GM21447 (cell line): ENCODE data around the gene PLCL2.
"Not testable (repeated sequence)": the region's sequence is repeated elsewhere in the genome, so short reads cannot be mapped to it uniquely, and the experiment has no call there.

Experiments used
- ATAC-seq: cut with Tn5 transposase; IDR thresholded peaks from one replicate; pipeline ENCODE4 v1.9.1; 2021; ENCODE audit not compliant: unreplicated experiment

The PLCL2 gene

GRCh38 chr3:17110660-17111396, 226.1 kb downstream of the PLCL2 start:
- no peak for ATAC-seq

DNA sequence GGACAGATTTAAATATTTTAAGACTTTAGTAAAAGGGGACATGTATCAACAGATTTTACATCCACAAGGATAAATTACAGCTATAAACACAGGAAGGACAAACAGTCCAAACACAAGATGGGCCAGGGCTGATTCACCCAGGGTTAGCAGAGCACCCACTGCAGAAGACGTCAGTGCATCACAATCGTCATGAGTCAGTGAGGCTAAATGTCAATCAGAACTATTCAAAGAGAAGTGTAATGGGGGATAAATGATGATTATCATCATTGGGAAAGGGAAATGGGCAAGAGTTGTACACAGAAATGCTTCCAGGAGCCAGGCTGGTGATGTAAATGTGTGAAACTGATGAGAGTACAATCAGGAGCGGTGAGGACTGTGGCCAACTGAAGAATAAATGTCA, 226.8 kb downstream of the PLCL2 start:
- no peak for ATAC-seq

- ATAC-seq, result no peak
Measured at GRCh38 chr3:17115186-17115585, 230.4 kb downstream of the PLCL2 start.

DNA sequence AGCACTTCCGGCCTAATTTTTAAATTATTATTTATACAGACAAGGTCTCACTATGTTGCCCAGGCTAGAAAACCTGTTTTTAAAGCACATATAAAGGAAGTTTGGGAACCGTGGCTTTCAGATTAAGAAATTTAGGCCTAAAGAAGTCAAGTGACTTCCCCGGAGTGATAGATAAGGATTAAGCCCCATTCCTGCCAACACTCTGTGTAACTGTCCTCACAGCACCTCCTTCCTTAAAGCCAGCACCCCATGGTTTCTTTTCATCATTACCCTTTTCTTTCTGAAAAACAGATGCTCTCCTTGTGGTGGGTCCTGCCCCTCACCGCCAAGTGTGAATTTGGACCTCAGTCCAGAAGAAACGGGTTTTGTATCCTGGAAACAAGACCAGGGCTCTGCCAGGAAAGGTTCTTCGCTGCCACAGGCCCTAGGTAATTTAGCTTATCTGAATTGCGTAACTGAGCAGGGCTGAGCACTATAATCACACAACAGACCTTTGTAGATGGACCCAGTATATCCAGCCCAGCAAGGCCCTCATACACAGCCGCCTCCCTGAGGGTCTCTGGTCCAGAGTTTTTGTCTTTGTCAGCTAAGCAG, 231.3 kb downstream of the PLCL2 start:
- ATAC-seq, result no peak

DNA sequence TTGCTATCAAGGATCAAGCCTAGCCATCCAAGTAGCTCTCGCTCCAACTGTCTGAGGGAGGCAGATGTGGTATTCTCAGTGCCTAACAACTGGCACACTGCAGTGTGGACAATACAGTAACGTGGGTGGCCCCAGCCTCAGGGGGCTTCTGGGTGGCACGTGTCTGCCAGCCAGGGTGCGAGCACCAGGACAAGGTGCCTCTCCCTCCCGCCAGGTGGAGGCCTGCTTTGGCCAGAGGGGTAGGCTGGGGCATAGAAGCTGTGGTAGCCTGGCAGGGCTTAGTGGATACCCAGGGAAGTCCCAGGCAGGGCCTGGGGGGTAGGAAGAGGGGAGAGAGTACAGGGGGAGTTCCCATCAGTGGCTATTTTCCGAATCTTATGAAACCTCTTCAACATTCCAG, 234.0 kb downstream of the PLCL2 start:
- no peak for ATAC-seq

GRCh38 chr3:17119201-17120072, 234.7 kb downstream of the PLCL2 start:
- ATAC-seq, result no peak

- ATAC-seq, result no peak
Measured at GRCh38 chr3:17120115-17120514, 235.4 kb downstream of the PLCL2 start.

- no peak for ATAC-seq
Measured at GRCh38 chr3:17121336-17121735, 236.6 kb downstream of the PLCL2 start.

- no peak for ATAC-seq
Measured at GRCh38 chr3:17122758-17123157, 238.0 kb downstream of the PLCL2 start.

DNA sequence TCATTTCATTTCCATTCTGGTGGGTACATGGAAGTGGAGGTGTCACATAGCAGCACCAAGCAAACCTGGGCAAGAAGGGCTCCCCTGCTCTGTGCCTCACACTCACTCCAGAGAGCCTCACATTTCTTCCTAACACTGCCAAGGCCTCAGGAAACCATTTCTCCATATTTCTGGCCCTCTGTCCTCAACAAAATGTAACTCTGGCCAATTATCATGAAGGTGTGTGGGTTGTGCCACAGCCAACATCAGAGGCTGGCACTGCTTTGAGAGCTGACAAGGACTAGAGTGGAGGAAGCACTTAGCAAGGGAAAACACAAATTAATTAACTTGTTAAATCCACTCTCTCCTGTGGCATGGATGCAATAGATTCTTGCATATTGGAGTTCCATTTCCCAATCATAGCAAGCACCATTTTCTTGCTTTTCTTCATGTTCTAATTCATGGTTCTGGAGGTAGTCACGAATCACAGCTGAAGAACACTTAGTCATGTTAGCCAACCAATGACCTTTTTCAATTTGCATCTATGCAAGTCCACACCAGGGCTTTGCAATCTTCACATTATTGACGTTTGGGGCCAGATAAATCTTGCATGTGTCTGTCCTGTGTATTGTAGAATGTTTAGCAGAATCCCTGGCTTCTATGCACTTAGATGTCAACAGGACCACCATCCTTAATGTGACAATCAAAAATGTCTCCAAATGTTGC, 241.1 kb downstream of the PLCL2 start:
- ATAC-seq, result no peak

DNA sequence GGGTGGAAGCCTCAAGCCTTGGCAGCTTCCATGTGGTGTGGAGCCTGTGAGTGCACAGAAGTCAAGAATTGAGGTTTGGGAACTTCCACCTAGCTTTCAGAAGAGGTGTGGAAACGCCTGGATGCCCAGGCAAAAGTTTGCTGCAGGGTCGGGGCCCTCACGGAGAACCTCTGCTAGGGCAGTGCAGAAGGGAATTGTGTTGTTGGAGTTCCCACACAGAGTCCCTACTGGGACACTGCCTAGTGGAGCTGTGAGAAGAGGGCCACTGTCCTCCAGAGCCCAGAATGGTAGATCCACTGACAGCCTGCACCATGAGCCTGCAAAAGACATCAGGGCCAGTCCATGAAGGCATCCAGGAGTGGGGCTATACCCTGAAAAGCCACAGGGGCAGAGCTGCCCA, 243.9 kb downstream of the PLCL2 start:
- ATAC-seq, result not testable (repeated sequence)

DNA sequence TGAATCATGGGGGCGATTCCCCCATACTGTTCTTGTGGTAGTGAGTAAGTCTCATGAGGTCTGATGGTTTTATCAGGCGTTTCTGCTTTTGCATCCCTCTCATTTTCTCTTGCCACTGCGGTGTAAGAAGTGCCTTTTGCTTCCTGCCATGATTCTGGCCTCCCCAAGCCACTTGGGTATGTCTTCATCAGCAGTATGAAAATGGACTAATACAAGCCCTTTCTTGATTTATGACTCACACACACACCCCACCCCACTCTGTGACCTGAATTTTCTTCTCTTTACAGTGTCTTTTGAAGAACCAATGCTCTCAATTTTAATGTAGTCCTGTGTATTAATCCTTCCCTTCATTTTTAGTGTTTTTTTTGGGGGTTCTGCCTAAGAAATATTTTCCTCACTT, 244.8 kb downstream of the PLCL2 start:
- ATAC-seq, result no peak

DNA sequence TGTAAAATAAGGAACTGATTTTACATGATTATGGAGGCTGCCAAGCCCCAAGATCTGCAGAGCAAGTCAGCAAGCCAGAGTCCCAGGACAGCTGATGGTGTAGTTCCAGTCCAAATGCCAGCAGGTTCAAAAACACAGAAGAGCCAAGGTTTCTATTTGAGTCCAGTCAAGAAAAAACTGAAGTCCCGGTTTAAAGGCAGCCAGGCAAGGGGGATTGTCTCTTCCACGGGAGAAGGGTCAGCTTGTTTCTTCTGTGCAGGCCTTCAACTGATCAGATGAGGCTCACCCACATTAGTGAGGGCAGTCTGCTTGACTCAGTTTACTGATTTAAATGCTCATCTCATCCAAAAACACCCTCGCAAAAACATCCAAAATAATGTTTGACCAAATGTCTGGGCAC, 246.2 kb downstream of the PLCL2 start:
- ATAC-seq, result no peak

GRCh38 chr3:17132286-17133115, 247.7 kb downstream of the PLCL2 start:
- ATAC-seq, result no peak

GRCh38 chr3:17133632-17134545, 249.1 kb downstream of the PLCL2 start:
- no peak for ATAC-seq

- no peak for ATAC-seq
Measured at GRCh38 chr3:17135696-17136095, 250.9 kb downstream of the PLCL2 start.

DNA sequence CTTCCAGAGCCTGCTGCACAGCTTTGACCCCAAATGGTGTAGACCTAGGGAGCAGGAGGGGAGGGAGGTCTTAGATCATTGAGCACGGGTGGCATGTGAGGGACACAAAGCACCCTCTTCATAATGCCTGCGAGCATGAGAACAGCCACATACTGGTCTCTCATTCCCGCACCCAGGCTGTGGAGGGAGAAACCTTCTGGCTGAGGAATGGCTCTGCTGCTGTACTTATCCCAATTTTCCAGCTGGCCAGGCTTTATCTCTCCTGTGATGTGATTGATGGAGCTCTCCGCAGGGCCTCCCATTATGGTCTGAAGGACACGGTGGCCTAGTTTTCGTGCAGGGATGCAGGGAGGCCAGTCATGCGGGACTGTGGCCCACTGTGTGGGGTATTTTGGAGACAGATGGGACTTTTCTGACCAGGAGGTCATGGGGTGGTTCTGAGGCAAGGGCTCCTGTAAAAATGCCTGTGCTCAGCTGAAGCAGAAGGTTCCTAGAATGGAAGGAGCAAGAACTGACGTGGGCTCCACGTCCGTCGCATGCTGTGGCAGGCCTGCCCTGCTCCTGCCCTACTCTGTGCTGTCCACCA, 251.5 kb downstream of the PLCL2 start:
- ATAC-seq, result no peak

DNA sequence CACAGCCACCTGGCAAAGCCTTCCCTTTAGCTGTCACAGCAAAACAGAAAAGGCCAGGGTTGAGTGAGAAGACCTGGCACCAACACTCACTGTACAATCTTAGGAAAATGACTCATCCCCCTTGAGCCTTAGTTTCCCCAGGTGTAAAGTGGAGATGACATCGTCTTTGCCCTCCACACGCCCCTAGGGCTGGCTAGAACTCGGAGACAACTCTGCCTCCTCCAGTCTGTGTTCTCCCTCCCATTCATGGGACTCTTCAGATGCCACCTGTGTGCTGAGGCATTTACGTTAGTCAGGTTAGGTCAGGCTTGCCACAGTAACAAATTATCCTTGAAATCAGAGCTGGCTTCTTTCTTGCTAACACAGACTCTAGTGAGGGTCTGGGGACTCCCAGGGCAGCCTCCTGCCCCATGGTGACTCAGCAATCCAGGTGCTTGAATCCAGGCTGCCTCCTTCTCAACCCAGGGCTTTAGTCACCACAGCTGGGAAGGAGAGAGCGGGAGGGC, 252.6 kb downstream of the PLCL2 start:
- no peak for ATAC-seq
